DND-41 (cell line): ENCODE results near the gene KCNH2.

Experiments
- ATAC-seq: fragments of 200-7000 bp; cut with Tn5 transposase; 3 replicates; pipeline ENCODE4 v1.9.1; 2021; ENCODE audit warnings: low read depth; ENCODE audit not compliant: insufficient read depth
- DNase-seq: peaks from one replicate; pipeline ENCODE4 v3.0.0-alpha.2; 2020
- H2AFZ ChIP-seq: 2 replicates; pipeline ENCODE4 v1.6.0; 2012; ENCODE audit warnings: low read depth, low read length
- H3K27ac ChIP-seq: 2 replicates; pipeline ENCODE4 v1.5.1; 2012; ENCODE audit warnings: low read length, inconsistent platforms
- H3K27me3 ChIP-seq: fragments of 200-600 bp; sonication (generic); 2 replicates; pipeline ENCODE4 v1.6.0; 2012; ENCODE audit warnings: low read length, mild to moderate bottlenecking, inconsistent platforms; ENCODE audit not compliant: insufficient read depth, poor library complexity
- H3K36me3 ChIP-seq: 2 replicates; pipeline ENCODE4 v1.5.1; 2012; ENCODE audit warnings: low read length, inconsistent platforms; ENCODE audit not compliant: insufficient read depth
- H3K4me1 ChIP-seq: 2 replicates; pipeline ENCODE4 v1.5.1; 2012; ENCODE audit warnings: mild to moderate bottlenecking, low read length; ENCODE audit not compliant: insufficient read depth
- H3K4me2 ChIP-seq: 2 replicates; pipeline ENCODE4 v1.6.0; 2012; ENCODE audit warnings: mild to moderate bottlenecking, moderate library complexity, low read length, inconsistent platforms; ENCODE audit not compliant: insufficient read depth
- H3K4me3 ChIP-seq, 2 experiments: fragments of 200-600 bp in 1 of 2; shearing (Covaris generic) in 1 of 2; 2 replicates each; pipeline ENCODE4 v1.5.1; 2012 to 2016; ENCODE audit warnings: inconsistent platforms in 2 of 2, low read length in 2 of 2, mild to moderate bottlenecking in 2 of 2, low read depth in 1 of 2, moderate library complexity in 1 of 2
- H3K79me2 ChIP-seq: 2 replicates; pipeline ENCODE4 v1.6.0; 2012; ENCODE audit warnings: low read length, inconsistent platforms; ENCODE audit not compliant: insufficient read depth
- H3K9ac ChIP-seq: 2 replicates; pipeline ENCODE4 v1.6.0; 2012; ENCODE audit warnings: low read depth, mild to moderate bottlenecking, inconsistent platforms, low read length, moderate library complexity
- H3K9me3 ChIP-seq: 2 replicates; pipeline ENCODE4 v1.5.1; 2012; ENCODE audit warnings: low read length, moderate library complexity, mild to moderate bottlenecking, inconsistent platforms; ENCODE audit not compliant: insufficient read depth, severe bottlenecking
- H4K20me1 ChIP-seq: 2 replicates; pipeline ENCODE4 v1.6.0; 2012; ENCODE audit warnings: low read length; ENCODE audit not compliant: insufficient read depth
- EZH2 ChIP-seq: IDR thresholded peaks from 3 replicates; pipeline ENCODE4 v1.6.1; 2012; ENCODE audit warnings: borderline replicate concordance, low read depth, mild to moderate bottlenecking, moderate library complexity, low read length, inconsistent platforms; ENCODE audit not compliant: severe bottlenecking
- TF ChIP-seq, protein P1 (sequence below): IDR thresholded peaks from 2 replicates; pipeline ENCODE4 v1.5.1; 2012; ENCODE audit warnings: borderline replicate concordance, low read length, moderate library complexity, mild to moderate bottlenecking; ENCODE audit not compliant: poor library complexity, severe bottlenecking; ENCODE audit errors: extremely low read depth

KCNH2 gene

DNA sequence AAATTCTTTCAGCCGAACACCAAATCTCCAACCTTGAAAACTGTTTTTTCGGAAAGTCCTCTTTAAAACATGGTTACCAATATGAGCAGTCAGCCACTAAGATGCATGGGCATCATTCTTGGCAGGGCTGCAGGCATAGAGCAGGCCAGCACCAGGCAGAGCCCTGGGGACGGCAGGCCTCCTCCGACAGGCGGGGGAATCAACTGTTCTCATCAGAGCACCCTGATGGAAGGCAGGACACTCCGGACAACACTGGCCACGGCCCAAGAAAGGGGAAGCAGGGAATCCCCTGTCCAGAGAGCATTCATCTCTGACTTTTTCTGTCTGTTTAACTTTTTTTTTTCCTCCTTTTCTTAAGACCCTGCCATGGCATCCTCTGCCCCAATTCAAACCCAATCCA lies 11.3 kb upstream of the KCNH2 start:
- Histone ChIP-seq H3K27me3 (peaks cover 13% of the 10 kb centered on the region), H3K4me1 (peaks cover 11% of the 10 kb centered on the region), H2AFZ (no peak overlapping the region), H3K4me2 (no peak overlapping the region), H3K79me2 (no peaks in the 10 kb centered on the region), H3K27ac (no peak overlapping the region), H3K9me3 (no peaks in the 10 kb centered on the region), H4K20me1 (peaks cover 9% of the 10 kb centered on the region), H3K4me3 (no peak overlapping the region), H3K36me3 (no peaks in the 10 kb centered on the region), H3K9ac (no peak overlapping the region)
- DNase-seq = no peak
- TF ChIP-seq, protein P1, sequence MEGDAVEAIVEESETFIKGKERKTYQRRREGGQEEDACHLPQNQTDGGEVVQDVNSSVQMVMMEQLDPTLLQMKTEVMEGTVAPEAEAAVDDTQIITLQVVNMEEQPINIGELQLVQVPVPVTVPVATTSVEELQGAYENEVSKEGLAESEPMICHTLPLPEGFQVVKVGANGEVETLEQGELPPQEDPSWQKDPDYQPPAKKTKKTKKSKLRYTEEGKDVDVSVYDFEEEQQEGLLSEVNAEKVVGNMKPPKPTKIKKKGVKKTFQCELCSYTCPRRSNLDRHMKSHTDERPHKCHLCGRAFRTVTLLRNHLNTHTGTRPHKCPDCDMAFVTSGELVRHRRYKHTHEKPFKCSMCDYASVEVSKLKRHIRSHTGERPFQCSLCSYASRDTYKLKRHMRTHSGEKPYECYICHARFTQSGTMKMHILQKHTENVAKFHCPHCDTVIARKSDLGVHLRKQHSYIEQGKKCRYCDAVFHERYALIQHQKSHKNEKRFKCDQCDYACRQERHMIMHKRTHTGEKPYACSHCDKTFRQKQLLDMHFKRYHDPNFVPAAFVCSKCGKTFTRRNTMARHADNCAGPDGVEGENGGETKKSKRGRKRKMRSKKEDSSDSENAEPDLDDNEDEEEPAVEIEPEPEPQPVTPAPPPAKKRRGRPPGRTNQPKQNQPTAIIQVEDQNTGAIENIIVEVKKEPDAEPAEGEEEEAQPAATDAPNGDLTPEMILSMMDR = no peak
- no peak for TF ChIP-seq EZH2
- ATAC-seq = no peak

GRCh38 chr7:150988230-150989226 lies 10.4 kb upstream of the KCNH2 start:
- Histone ChIP-seq H2AFZ (no peak overlapping the region), H3K27ac (no peak overlapping the region), H3K79me2 (no peaks in the 10 kb centered on the region), H3K9ac (no peak overlapping the region), H3K9me3 (no peaks in the 10 kb centered on the region), H3K4me1 (peaks cover 11% of the 10 kb centered on the region), H4K20me1 (peaks cover 9% of the 10 kb centered on the region), H3K4me2 (peak overlapping the region; percentile 51), H3K27me3 (peaks cover 13% of the 10 kb centered on the region), H3K36me3 (no peaks in the 10 kb centered on the region), H3K4me3 (peak overlapping the region in 1 of 2 experiments; percentile 25; a peak in 1 of 4 replicates)
- peak; percentile 84 for ATAC-seq
- peak; percentile 76 for DNase-seq
- no peak for TF ChIP-seq EZH2
- TF ChIP-seq, protein P1 = peak; percentile 90

DNA sequence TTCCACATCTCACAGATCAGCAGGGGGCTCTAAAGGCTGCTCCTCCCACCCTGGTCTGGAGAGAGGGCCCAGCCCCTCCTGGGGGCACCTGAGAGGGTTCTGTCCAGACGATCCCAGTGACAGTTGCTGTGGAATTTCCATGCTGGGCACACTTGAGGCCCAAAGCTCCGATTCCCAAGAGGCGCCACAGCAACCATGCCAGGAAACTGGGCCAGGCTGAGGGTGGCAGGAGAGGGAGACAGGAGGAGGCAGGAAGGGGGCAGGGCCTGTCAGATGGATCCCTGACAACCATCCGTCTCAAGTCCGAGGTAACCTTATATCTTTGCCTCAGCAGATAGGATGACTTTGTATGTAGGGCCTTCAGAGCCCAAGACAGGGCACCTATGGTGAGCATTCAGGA lies 8.4 kb upstream of the KCNH2 start:
- Histone ChIP-seq H3K9ac (no peak overlapping the region), H3K36me3 (no peaks in the 10 kb centered on the region), H3K4me3 (no peak overlapping the region), H3K4me2 (no peak overlapping the region), H3K9me3 (no peaks in the 10 kb centered on the region), H3K27me3 (peaks cover 16% of the 10 kb centered on the region), H3K79me2 (no peaks in the 10 kb centered on the region), H3K4me1 (peaks cover 11% of the 10 kb centered on the region), H2AFZ (no peak overlapping the region), H4K20me1 (peaks cover 13% of the 10 kb centered on the region), H3K27ac (no peak overlapping the region)
- ATAC-seq (no peak), DNase-seq (no peak)
- no peak for TF ChIP-seq EZH2
- TF ChIP-seq, protein P1 = no peak
